OCI-LY7 (cell line): ENCODE measurements around the gene C2CD4B. TPM values are rescaled to one million over a fixed set of nuclear protein-coding genes. Genes with fewer than 3 reads are reported as not detected.

Experiments used
- BruUV-seq: library from RNA; stranded (reverse); fragments of 400-500 nt; replicated peaks from 2 replicates; lab custom pipeline; 2021; lab: Mats Ljungman, UMichigan
- CTCF ChIA-PET: fragments of 300-600 bp; sonication (Branson Sonifier 250); formaldehyde crosslinking; loops from one replicate; lab custom pipeline; 2022; ENCODE audit warnings: antibody characterized with exemption; ENCODE audit not compliant: unreplicated experiment; lab: Charles Lee
- POLR2A ChIA-PET: fragments of 300-600 bp; sonication (Branson Sonifier 250); formaldehyde crosslinking; loops from one replicate; lab custom pipeline; 2022; ENCODE audit warnings: antibody characterized with exemption; lab: Charles Lee
- DNase-seq: peaks from one replicate; pipeline ENCODE4 v3.0.0-alpha.2; 2015; ENCODE audit warnings: low spot score
- H2AFZ ChIP-seq: fragments of 200-600 bp; sonication (generic), shearing (Covaris generic); 2 replicates; pipeline ENCODE4 v1.6.1; 2014; ENCODE audit warnings: mild to moderate bottlenecking, antibody characterized with exemption, low read length, moderate library complexity
- H3K27ac ChIP-seq: fragments of 200-600 bp; sonication (generic); 2 replicates; pipeline ENCODE4 v1.5.1; 2014; ENCODE audit warnings: mixed run types, low read depth, mild to moderate bottlenecking, moderate library complexity, low read length, inconsistent platforms; ENCODE audit not compliant: poor library complexity, severe bottlenecking
- H3K36me3 ChIP-seq: fragments of 200-600 bp; sonication (generic); 2 replicates; pipeline ENCODE4 v1.6.1; 2014; ENCODE audit warnings: mild to moderate bottlenecking, antibody characterized with exemption, low read length, moderate library complexity, mixed read lengths; ENCODE audit not compliant: insufficient read depth
- H3K4me1 ChIP-seq: fragments of 200-600 bp; sonication (generic); 2 replicates; pipeline ENCODE4 v1.5.1; 2014; ENCODE audit warnings: mild to moderate bottlenecking, low read length; ENCODE audit not compliant: insufficient read depth, poor library complexity, severe bottlenecking
- H3K4me2 ChIP-seq: fragments of 200-600 bp; sonication (generic); 2 replicates; pipeline ENCODE4 v1.6.1; 2014; ENCODE audit warnings: mild to moderate bottlenecking, low read length
- H3K4me3 ChIP-seq: fragments of 200-600 bp; sonication (generic); 2 replicates; pipeline ENCODE4 v1.5.1; 2014; ENCODE audit warnings: mild to moderate bottlenecking, low read depth, low read length; ENCODE audit not compliant: poor library complexity, severe bottlenecking
- H3K79me2 ChIP-seq: fragments of 200-600 bp; sonication (generic); 2 replicates; pipeline ENCODE4 v1.6.1; 2016; ENCODE audit warnings: low read depth, mild to moderate bottlenecking, low read length, moderate library complexity, mixed read lengths; ENCODE audit not compliant: insufficient read depth
- H3K9me2 ChIP-seq: fragments of 200-600 bp; sonication (generic); 2 replicates; pipeline ENCODE4 v1.6.1; 2016; ENCODE audit warnings: mild to moderate bottlenecking, low read length, mixed read lengths; ENCODE audit not compliant: insufficient read depth
- H3K9me3 ChIP-seq: fragments of 200-600 bp; sonication (generic); 2 replicates; pipeline ENCODE4 v1.6.1; 2014; ENCODE audit warnings: mild to moderate bottlenecking, mixed run types, low read length, mixed read lengths
- H4K20me1 ChIP-seq: fragments of 200-600 bp; sonication (generic); 2 replicates; pipeline ENCODE4 v1.6.1; 2014; ENCODE audit warnings: mild to moderate bottlenecking, antibody characterized with exemption, low read length, moderate library complexity, mixed read lengths; ENCODE audit not compliant: insufficient read depth
- CTCF ChIP-seq: fragments of 200-600 bp; sonication (generic); conservative IDR thresholded peaks from 2 replicates; pipeline ENCODE4 v1.5.1; 2014; ENCODE audit warnings: mild to moderate bottlenecking, antibody characterized with exemption, low read length, moderate library complexity, mixed read lengths
- EZH2phosphoT487 ChIP-seq: fragments of 200-600 bp; sonication (generic); IDR thresholded peaks from 2 replicates; pipeline ENCODE4 v1.6.1; 2018; ENCODE audit warnings: low read depth, borderline replicate concordance, mild to moderate bottlenecking, mixed run types, antibody characterized with exemption, low read length, moderate library complexity, mixed read lengths
- intact Hi-C: fragments of 100-400 bp; cut with micrococcal nuclease; formaldehyde crosslinking; loops from one replicate; pipeline ENCODE4 v1.10.0; 2022; ENCODE audit not compliant: unreplicated experiment
- total RNA-seq, 2 experiments: library from RNA; depleted of rRNA in 1 of 2; stranded (reverse); fragments of >200 nt in 1 of 2; shearing (Covaris generic) in 1 of 2; gene quantifications; 2 replicates each; pipeline ENCODE4 v1.2.3, GENCODE V29; 2014 to 2022

The C2CD4B gene
- total RNA-seq, 2 experiments from 2014 or later: not detected

GRCh38 chr15:62124973-62125303 is 40.1 kb downstream of the C2CD4B start:
- H3K79me2 ChIP-seq: no peaks in the 10 kb centered on the region
- no peak overlapping the region for H3K4me3 ChIP-seq
- H3K27ac ChIP-seq: no peak overlapping the region
- H4K20me1 ChIP-seq: no peaks in the 10 kb centered on the region
- TF ChIP-seq EZH2phosphoT487: no peak
- no peak for TF ChIP-seq CTCF
- ChIA-PET CTCF (interaction anchor here (1.1 kb wide), 1 partner anchor 22 kb away, joined by 3 read pairs; no protein-coding TSS in a partner anchor), POLR2A (interaction anchor here (0.5 to 0.6 kb wide), 2 partner anchors 29 to 212 kb away, joined by 3 to 4 read pairs; no protein-coding TSS in a partner anchor)
- no peak overlapping the region for H3K4me2 ChIP-seq
- H2AFZ ChIP-seq: peak overlapping the region; percentile 75; the same call in 1 of the 2 replicates
- no peaks in the 10 kb centered on the region for H3K9me2 ChIP-seq
- DNase-seq: peak; percentile 3
- peaks cover 26% of the 10 kb centered on the region; the same call in 1 of the 2 replicates for H3K9me3 ChIP-seq
- intact Hi-C loops: no loop called here
- BruUV-seq: no TSS peak
- H3K36me3 ChIP-seq: no peaks in the 10 kb centered on the region; the same call in 1 of the 2 replicates
- peaks cover 36% of the 10 kb centered on the region for H3K4me1 ChIP-seq

GRCh38 chr15:62124176-62124972 is 40.7 kb downstream of the C2CD4B start:
- H3K9me2 ChIP-seq: no peaks in the 10 kb centered on the region
- H2AFZ ChIP-seq: peak overlapping the region; percentile 75
- BruUV-seq: no TSS peak
- POLR2A ChIA-PET: interaction anchor here (0.5 to 0.9 kb wide), 3 partner anchors 28 to 624 kb away, joined by 3 to 4 read pairs (median 3); no protein-coding TSS in a partner anchor
- no peaks in the 10 kb centered on the region; the same call in 1 of the 2 replicates for H3K36me3 ChIP-seq
- no peak overlapping the region for H3K4me3 ChIP-seq
- peak overlapping the region; percentile 12; the same call in 1 of the 2 replicates for H3K4me2 ChIP-seq
- peaks cover 42% of the 10 kb centered on the region for H3K4me1 ChIP-seq
- peak overlapping the region; percentile 26 for H3K27ac ChIP-seq
- peaks cover 26% of the 10 kb centered on the region; the same call in 1 of the 2 replicates for H3K9me3 ChIP-seq
- H4K20me1 ChIP-seq: no peaks in the 10 kb centered on the region
- CTCF ChIA-PET: interaction anchor here (1.1 kb wide), 1 partner anchor 22 kb away, joined by 3 read pairs; no protein-coding TSS in a partner anchor
- TF ChIP-seq EZH2phosphoT487: no peak
- no peak for TF ChIP-seq CTCF
- intact Hi-C loops: no loop called here
- no peaks in the 10 kb centered on the region for H3K79me2 ChIP-seq
- peak; percentile 6 for DNase-seq

GRCh38 chr15:62122249-62122648 is 42.8 kb downstream of the C2CD4B start:
- Histone ChIP-seq H3K4me2 (no peak overlapping the region), H3K4me1 (peaks cover 36% of the 10 kb centered on the region), H3K27ac (no peak overlapping the region), H3K4me3 (no peak overlapping the region), H4K20me1 (no peaks in the 10 kb centered on the region), H3K9me2 (no peaks in the 10 kb centered on the region), H3K79me2 (no peaks in the 10 kb centered on the region), H3K36me3 (no peaks in the 10 kb centered on the region; the same call in 1 of the 2 replicates), H3K9me3 (peaks cover 23% of the 10 kb centered on the region; the same call in 1 of the 2 replicates), H2AFZ (no peak overlapping the region)
- intact Hi-C loops: no loop called here
- POLR2A ChIA-PET: interaction anchor here (0.7 to 1.1 kb wide), 2 partner anchors 12 to 15 kb away, joined by 3 to 5 read pairs; no protein-coding TSS in a partner anchor
- CTCF ChIA-PET: no interaction called here
- no TSS peak for BruUV-seq
- no peak for TF ChIP-seq EZH2phosphoT487
- no peak for TF ChIP-seq CTCF
- peak; percentile 12 for DNase-seq
